Left ventricle myocardium inferior (tissue), 1 donor: ENCODE measurements around the gene BTN2A1. TPM values are rescaled to one million over a fixed set of nuclear protein-coding genes. Genes with fewer than 3 reads are reported as not detected.

Source experiments
- DNase-seq: peaks from one replicate; pipeline ENCODE4 v3.0.0-alpha.2; 2020
- H3K27ac ChIP-seq: fragments of 200-600 bp; replicated peaks from 2 replicates; pipeline ENCODE4 v1.8.0; 2021
- H3K27me3 ChIP-seq: fragments of 200-600 bp; 2 replicates; pipeline ENCODE4 v1.8.0; 2021; ENCODE audit warnings: low read depth
- H3K36me3 ChIP-seq: fragments of 200-600 bp; 2 replicates; pipeline ENCODE4 v1.8.0; 2021
- H3K4me1 ChIP-seq: fragments of 200-600 bp; 2 replicates; pipeline ENCODE4 v1.8.0; 2021
- H3K4me3 ChIP-seq: fragments of 200-600 bp; 2 replicates; pipeline ENCODE4 v1.8.0; 2021; ENCODE audit warnings: mild to moderate bottlenecking, moderate library complexity
- H3K9me3 ChIP-seq: fragments of 200-600 bp; replicated peaks from 2 replicates; pipeline ENCODE4 v1.8.0; 2021
- intact Hi-C: fragments of 100-400 bp; cut with micrococcal nuclease; formaldehyde crosslinking; loops from one replicate; pipeline ENCODE4 v1.11.0; 2022
- total RNA-seq: library from RNA; stranded (reverse); fragmentation: NEBNext Ultra II Directional; extraction: Animal tissue kit (Norgen Biotek cat#: 25700); gene quantifications from one replicate; pipeline ENCODE4 v1.2.1, GENCODE V29; 2021
- TF ChIP-seq, protein P1 (sequence below): fragments of 200-600 bp; IDR thresholded peaks from 2 replicates; pipeline ENCODE4 v1.8.0; 2021; ENCODE audit warnings: antibody characterized with exemption, mild to moderate bottlenecking, borderline replicate concordance
- donor health status: DM: no; HTN: yes; CAD: no; lungs with severe emphysema.

BTN2A1 gene
- total RNA-seq, 1 donor from 2014 or later: 16.0 TPM

DNA sequence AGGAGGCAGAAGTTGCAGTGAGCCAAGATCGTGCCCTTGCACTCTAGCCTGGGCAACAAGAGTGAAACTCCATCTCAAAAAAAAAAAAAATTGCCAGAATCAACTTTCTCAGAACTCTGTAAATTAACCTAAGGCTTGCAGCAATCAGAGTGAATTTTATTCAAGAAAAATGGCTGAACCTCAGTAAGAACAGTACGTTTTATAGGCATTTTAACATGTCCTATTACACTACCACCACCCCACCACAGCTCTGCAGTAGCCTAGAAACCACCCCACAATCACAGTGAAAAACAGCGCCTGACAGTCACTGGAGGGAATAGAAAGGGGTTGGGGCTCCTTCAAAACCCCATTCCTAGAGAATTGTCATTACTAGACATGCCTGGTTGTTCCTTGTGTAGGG is 26.0 kb downstream of the BTN2A1 start:
- H3K27ac ChIP-seq: no peak overlapping the region
- no peaks in the 10 kb centered on the region for H3K36me3 ChIP-seq
- DNase-seq: no peak
- no peaks in the 10 kb centered on the region for H3K27me3 ChIP-seq
- TF ChIP-seq, protein P1, sequence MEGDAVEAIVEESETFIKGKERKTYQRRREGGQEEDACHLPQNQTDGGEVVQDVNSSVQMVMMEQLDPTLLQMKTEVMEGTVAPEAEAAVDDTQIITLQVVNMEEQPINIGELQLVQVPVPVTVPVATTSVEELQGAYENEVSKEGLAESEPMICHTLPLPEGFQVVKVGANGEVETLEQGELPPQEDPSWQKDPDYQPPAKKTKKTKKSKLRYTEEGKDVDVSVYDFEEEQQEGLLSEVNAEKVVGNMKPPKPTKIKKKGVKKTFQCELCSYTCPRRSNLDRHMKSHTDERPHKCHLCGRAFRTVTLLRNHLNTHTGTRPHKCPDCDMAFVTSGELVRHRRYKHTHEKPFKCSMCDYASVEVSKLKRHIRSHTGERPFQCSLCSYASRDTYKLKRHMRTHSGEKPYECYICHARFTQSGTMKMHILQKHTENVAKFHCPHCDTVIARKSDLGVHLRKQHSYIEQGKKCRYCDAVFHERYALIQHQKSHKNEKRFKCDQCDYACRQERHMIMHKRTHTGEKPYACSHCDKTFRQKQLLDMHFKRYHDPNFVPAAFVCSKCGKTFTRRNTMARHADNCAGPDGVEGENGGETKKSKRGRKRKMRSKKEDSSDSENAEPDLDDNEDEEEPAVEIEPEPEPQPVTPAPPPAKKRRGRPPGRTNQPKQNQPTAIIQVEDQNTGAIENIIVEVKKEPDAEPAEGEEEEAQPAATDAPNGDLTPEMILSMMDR: no peak
- no peaks in the 10 kb centered on the region for H3K4me1 ChIP-seq
- no peak overlapping the region for H3K4me3 ChIP-seq
- intact Hi-C loops: no loop called here
- H3K9me3 ChIP-seq: peaks cover 16% of the 10 kb centered on the region

DNA sequence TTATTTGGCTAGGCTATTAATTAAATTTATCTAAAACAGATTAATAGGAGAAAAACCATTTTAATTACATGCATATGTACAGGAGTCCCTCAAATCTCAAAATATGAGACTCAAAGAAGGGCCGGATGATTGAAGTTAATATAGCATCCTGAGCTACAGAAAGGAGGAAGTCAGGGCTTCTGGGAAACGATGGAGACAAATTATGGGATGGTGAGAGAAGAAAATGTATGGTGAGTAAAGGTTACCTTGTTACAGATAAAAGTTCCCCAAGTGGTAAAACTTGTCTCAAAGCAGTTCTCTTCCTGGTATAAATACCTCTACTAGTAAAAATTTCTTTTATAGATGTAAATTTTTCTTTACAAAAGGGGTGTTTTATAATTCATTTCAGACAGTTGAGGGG is 26.4 kb downstream of the BTN2A1 start:
- Histone ChIP-seq H3K27ac (no peak overlapping the region), H3K9me3 (peaks cover 16% of the 10 kb centered on the region), H3K4me1 (no peaks in the 10 kb centered on the region), H3K27me3 (no peaks in the 10 kb centered on the region), H3K36me3 (no peaks in the 10 kb centered on the region), H3K4me3 (no peak overlapping the region)
- no peak for DNase-seq
- TF ChIP-seq, protein P1: no peak
- intact Hi-C loops: no loop called here

DNA sequence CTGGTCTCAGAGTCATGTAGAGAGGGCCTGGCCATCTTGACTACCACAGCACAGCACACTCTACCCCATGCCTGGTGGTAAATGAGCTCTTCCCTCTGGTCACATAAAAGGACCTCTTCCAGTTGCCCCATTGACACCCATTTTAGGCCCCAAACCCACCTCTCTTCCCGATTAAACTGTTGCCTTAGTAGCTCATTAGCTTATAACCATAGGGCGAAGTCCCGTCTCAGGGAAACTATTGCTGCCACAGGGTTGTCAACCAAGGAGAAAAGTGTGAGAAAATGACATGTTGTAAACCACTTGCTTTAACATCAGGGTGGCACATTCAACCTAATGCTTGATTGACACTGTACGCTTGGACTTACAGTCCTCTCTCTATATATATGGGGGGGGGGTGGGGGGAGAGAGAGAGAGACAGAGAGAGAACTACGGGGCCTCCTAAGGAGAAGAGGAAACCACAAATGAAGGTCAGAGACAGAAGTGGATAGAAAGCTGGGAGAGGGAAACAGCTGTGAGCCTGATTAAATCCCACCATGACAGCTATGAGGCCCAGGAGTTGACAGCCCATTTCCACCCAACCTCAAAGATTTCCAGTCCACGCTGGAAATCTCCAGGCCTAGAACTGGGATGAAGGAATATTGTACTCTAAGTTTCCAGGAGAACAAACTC is 27.5 kb downstream of the BTN2A1 start:
- intact Hi-C loops: no loop called here
- Histone ChIP-seq H3K4me1 (no peaks in the 10 kb centered on the region), H3K36me3 (no peaks in the 10 kb centered on the region), H3K4me3 (no peak overlapping the region), H3K27ac (no peak overlapping the region), H3K9me3 (peaks cover 16% of the 10 kb centered on the region), H3K27me3 (no peaks in the 10 kb centered on the region)
- no peak for DNase-seq
- TF ChIP-seq, protein P1: no peak

DNA sequence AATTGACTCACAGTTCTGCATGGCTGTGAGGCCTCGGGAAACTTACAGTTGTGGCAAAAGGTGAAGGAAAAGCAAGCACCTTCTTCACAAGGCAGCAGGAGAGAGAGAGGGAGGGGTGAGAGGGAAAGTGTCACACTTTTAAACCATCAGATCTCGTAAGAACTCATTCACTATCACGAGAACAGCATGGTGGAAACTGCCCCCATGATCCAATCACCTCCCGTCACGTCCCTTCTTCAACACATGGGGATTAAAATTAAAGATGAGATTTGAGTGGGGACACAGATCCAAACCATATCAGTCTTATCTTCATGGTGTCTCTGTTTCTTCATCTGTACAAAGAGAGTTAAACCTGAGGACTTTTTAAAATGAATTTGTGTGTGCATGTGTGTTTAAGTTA is 28.6 kb downstream of the BTN2A1 start:
- TF ChIP-seq, protein P1: no peak
- no peak overlapping the region for H3K27ac ChIP-seq
- H3K36me3 ChIP-seq: no peaks in the 10 kb centered on the region
- intact Hi-C loops: no loop called here
- H3K27me3 ChIP-seq: no peaks in the 10 kb centered on the region
- H3K4me3 ChIP-seq: no peak overlapping the region
- H3K9me3 ChIP-seq: peaks cover 16% of the 10 kb centered on the region
- DNase-seq: no peak
- no peaks in the 10 kb centered on the region for H3K4me1 ChIP-seq

DNA sequence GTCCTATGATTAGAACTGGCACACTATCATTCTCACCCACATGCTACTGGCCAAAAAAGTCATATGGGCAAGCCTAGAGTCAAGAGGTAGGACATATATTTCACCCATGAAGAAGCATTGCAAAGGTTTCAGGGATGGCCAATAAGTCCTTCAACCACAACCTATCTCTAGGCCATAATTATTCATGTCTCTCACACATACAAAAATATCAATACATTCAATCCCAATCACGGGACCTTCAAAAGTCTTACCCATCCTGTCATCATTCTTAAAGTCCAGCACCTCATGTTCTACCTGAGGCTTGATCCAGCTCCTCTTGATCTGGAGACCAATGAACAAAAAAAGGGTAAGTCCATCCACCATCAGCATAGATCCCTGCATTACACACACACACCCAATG is 29.7 kb downstream of the BTN2A1 start:
- intact Hi-C loops: no loop called here
- TF ChIP-seq, protein P1: no peak
- no peaks in the 10 kb centered on the region for H3K36me3 ChIP-seq
- no peak overlapping the region for H3K4me3 ChIP-seq
- H3K27ac ChIP-seq: no peak overlapping the region
- peaks cover 16% of the 10 kb centered on the region for H3K9me3 ChIP-seq
- H3K27me3 ChIP-seq: no peaks in the 10 kb centered on the region
- no peak for DNase-seq
- no peaks in the 10 kb centered on the region for H3K4me1 ChIP-seq
